ENCODE results near the gene ACER1. TPM values are rescaled to one million over a fixed set of nuclear protein-coding genes. Genes with fewer than 3 reads are reported as not detected.

The ACER1 gene
- total and polyA plus RNA-seq, 2 experiments from 2014 or later: not detected

- TF ChIP-seq ZNF462 (CRISPR knock-in tag; IDR thresholded peaks at IDR 0.05): no peak
- TF ChIP-seq ETS1 (IDR thresholded peaks at IDR 0.05): no peak
- no peak for TF ChIP-seq JUNB (IDR thresholded peaks at IDR 0.05; ENCODE audit: unreplicated experiment)
- TF ChIP-seq ZNF331 (CRISPR knock-in tag; IDR thresholded peaks at IDR 0.05; ENCODE audit: low read depth): no peak
- TF ChIP-seq CTCF (conservative IDR thresholded peaks at IDR 0.05; ENCODE audit: low read depth in 2 of 2): no peak
Measured at GRCh38 chr19:6269101-6269886, 64.1 kb downstream of the ACER1 start (continued).
